OCI-LY1 (cell line): ENCODE data around the gene ACTA1.

Experiments
- CTCF ChIP-seq: fragments of 200-600 bp; sonication (generic), shearing (Covaris generic); IDR thresholded peaks from 2 replicates; pipeline ENCODE4 v1.5.1; 2017; ENCODE audit warnings: mild to moderate bottlenecking, antibody characterized with exemption, low read length, moderate library complexity, mixed read lengths
- EZH2 ChIP-seq: fragments of 200-600 bp; sonication (generic), shearing (Covaris generic); IDR thresholded peaks from 2 replicates; pipeline ENCODE4 v1.8.0; 2017; ENCODE audit warnings: borderline replicate concordance, mixed run types, mild to moderate bottlenecking, antibody characterized with exemption, low read length, moderate library complexity, mixed read lengths

GRCh38 chr1:229474509-229474908, 40.6 kb upstream of the ACTA1 start:
- TF ChIP-seq CTCF (no peak), EZH2 (no peak)
